HCT116 (cell line): Measurements from ENCODE around the gene GPC5. TPM values are rescaled to one million over a fixed set of nuclear protein-coding genes. Genes with fewer than 3 reads are reported as not detected.

Experiments
- ATAC-seq: fragments of 200-7000 bp; cut with Tn5 transposase; 2 replicates; pipeline ENCODE4 v1.9.1; 2020; ENCODE audit warnings: mild to moderate bottlenecking, moderate library complexity
- Bru-seq: library from RNA; stranded (reverse); fragments of 400-500 nt; gene quantifications from one replicate; lab custom pipeline; 2021; lab: Mats Ljungman, UMichigan
- BruChase-seq, 2 experiments: library from RNA; stranded (reverse); fragments of 400-500 nt; gene quantifications; one replicate each; lab custom pipeline; 2021; lab: Mats Ljungman, UMichigan
- BruUV-seq: library from RNA; stranded (reverse); fragments of 400-500 nt; replicated peaks from 2 replicates; lab custom pipeline; 2021; lab: Mats Ljungman, UMichigan
- CTCF ChIA-PET: fragments of 300-600 bp; sonication (Branson Sonifier 250); formaldehyde crosslinking; loops from one replicate; lab custom pipeline; 2021; ENCODE audit warnings: antibody characterized with exemption; lab: Charles Lee
- POLR2A ChIA-PET: fragments of 300-600, 350-600 bp; sonication (Branson Sonifier 250); formaldehyde crosslinking; loops from one replicate; lab custom pipeline; 2021; ENCODE audit warnings: antibody characterized with exemption; lab: Charles Lee
- RAD21 ChIA-PET, 2 experiments: fragments of 300-600 bp; sonication (Branson Sonifier 250); formaldehyde crosslinking; loops; one replicate each; lab custom pipeline; 2023; ENCODE audit warnings: low total read pairs in 2 of 2; ENCODE audit not compliant: uncharacterized antibody in 2 of 2, unreplicated experiment in 2 of 2, low non-redundant PET in 1 of 2; lab: Charles Lee
- DNase-seq: peaks from one replicate; pipeline ENCODE4 v3.0.0-alpha.2; 2010; ENCODE audit warnings: low read depth, low spot score
- H2AFZ ChIP-seq: fragments of 200-600 bp; shearing (Covaris generic), sonication (generic); 2 replicates; pipeline ENCODE4 v1.6.1; 2017; ENCODE audit warnings: low read depth, mixed run types, mixed read lengths, antibody characterized with exemption, low read length; ENCODE audit not compliant: poor library complexity, severe bottlenecking
- H3K27ac ChIP-seq: 2 replicates; pipeline ENCODE4 v1.5.1; 2012; ENCODE audit warnings: low read depth, low read length
- H3K27me3 ChIP-seq: fragments of 200-600 bp; sonication (generic); 2 replicates; pipeline ENCODE4 v1.6.1; 2016; ENCODE audit warnings: mixed run types, low read length, mixed read lengths; ENCODE audit not compliant: insufficient read depth
- H3K36me3 ChIP-seq, 2 experiments: fragments of 200-500 bp in 1 of 2; fragments of 200-600 bp in 1 of 2; sonication (Bioruptor generic) in 1 of 2; sonication (generic) in 1 of 2; 2 replicates each; pipeline versions ENCODE4 v1.5.1 to v1.6.1; 2014 to 2016; ENCODE audit warnings: low read length in 2 of 2, inconsistent platforms in 1 of 2, mixed read lengths in 1 of 2, mixed run types in 1 of 2; ENCODE audit not compliant: insufficient read depth in 2 of 2, control insufficient read depth in 1 of 2
- H3K4me1 ChIP-seq, 2 experiments: fragments of 200-600 bp in 1 of 2; sonication (generic) in 1 of 2; 2 replicates each; pipeline versions ENCODE4 v1.5.1 to v1.6.1; 2012 to 2017; ENCODE audit warnings: low read length in 2 of 2, inconsistent platforms in 1 of 2, mild to moderate bottlenecking in 1 of 2, mixed read lengths in 1 of 2, mixed run types in 1 of 2, moderate library complexity in 1 of 2; ENCODE audit not compliant: insufficient read depth in 2 of 2, control insufficient read depth in 1 of 2
- H3K4me2 ChIP-seq: fragments of 200-600 bp; sonication (generic); 2 replicates; pipeline ENCODE4 v1.6.1; 2017; ENCODE audit warnings: mixed run types, low read length, mixed read lengths
- H3K4me3 ChIP-seq, 2 experiments: fragments of 200-600 bp in 1 of 2; sonication (generic) in 1 of 2; replicated peaks in 1 of 2; 2 replicates each; pipeline ENCODE4 v1.5.1; 2011 to 2016; ENCODE audit warnings: low read length in 2 of 2, control low read depth in 1 of 2, low read depth in 1 of 2, mild to moderate bottlenecking in 1 of 2, mixed read lengths in 1 of 2, mixed run types in 1 of 2
- H3K79me2 ChIP-seq: fragments of 200-600 bp; sonication (generic); 2 replicates; pipeline ENCODE4 v1.6.1; 2017; ENCODE audit warnings: mild to moderate bottlenecking, mixed run types, low read length, moderate library complexity, mixed read lengths; ENCODE audit not compliant: insufficient read depth
- H3K9ac ChIP-seq: fragments of 200-600 bp; sonication (generic); 2 replicates; pipeline ENCODE4 v1.6.1; 2016; ENCODE audit warnings: low read length, mixed read lengths
- H3K9me2 ChIP-seq: fragments of 200-600 bp; sonication (generic), shearing (Covaris generic); 2 replicates; pipeline ENCODE4 v1.6.1; 2017; ENCODE audit warnings: mixed run types, mild to moderate bottlenecking, moderate library complexity; ENCODE audit not compliant: insufficient read depth
- H3K9me3 ChIP-seq, 2 experiments: fragments of 200-500 bp in 1 of 2; fragments of 200-600 bp in 1 of 2; sonication (Bioruptor generic) in 1 of 2; sonication (generic) in 1 of 2; 2 replicates each; pipeline ENCODE4 v1.6.1; 2014 to 2017; ENCODE audit warnings: low read length in 2 of 2, mixed read lengths in 2 of 2, inconsistent platforms in 1 of 2, low read depth in 1 of 2, mild to moderate bottlenecking in 1 of 2, mixed run types in 1 of 2, moderate library complexity in 1 of 2; ENCODE audit not compliant: control insufficient read depth in 1 of 2, insufficient read depth in 1 of 2
- H4K20me1 ChIP-seq: fragments of 200-600 bp; sonication (generic), shearing (Covaris generic); 2 replicates; pipeline ENCODE4 v1.6.1; 2017; ENCODE audit warnings: mixed run types, mild to moderate bottlenecking, moderate library complexity; ENCODE audit not compliant: insufficient read depth
- CEBPB ChIP-seq: IDR thresholded peaks from 2 replicates; pipeline ENCODE4 v1.6.1; 2012; ENCODE audit warnings: low read depth
- CTCF ChIP-seq, 3 experiments: fragments of 200-600 bp in 1 of 3; sonication (generic) in 1 of 3; IDR thresholded peaks in 2 of 3; conservative IDR thresholded peaks in 1 of 3; 2 replicates each; pipeline ENCODE4 v1.5.1; 2012 to 2017; ENCODE audit warnings: low read depth in 2 of 3, low read length in 2 of 3, antibody characterized with exemption in 1 of 3, borderline replicate concordance in 1 of 3, control low read depth in 1 of 3, mild to moderate bottlenecking in 1 of 3, mixed read lengths in 1 of 3, mixed run types in 1 of 3, moderate library complexity in 1 of 3; ENCODE audit not compliant: insufficient read depth in 1 of 3
- EGR1 ChIP-seq: IDR thresholded peaks from 2 replicates; pipeline ENCODE4 v1.6.1; 2012; ENCODE audit warnings: low read depth
- FOSL1 ChIP-seq: IDR thresholded peaks from 2 replicates; pipeline ENCODE4 v1.6.1; 2012; ENCODE audit warnings: low read depth
- JUND ChIP-seq: IDR thresholded peaks from 2 replicates; pipeline ENCODE4 v1.6.1; 2012
- MAX ChIP-seq: IDR thresholded peaks from 2 replicates; pipeline ENCODE4 v1.6.1; 2012
- POLR2A ChIP-seq: IDR thresholded peaks from 2 replicates; pipeline ENCODE4 v1.7.0; 2011; ENCODE audit warnings: borderline replicate concordance; ENCODE audit not compliant: insufficient read depth, insufficient read length; ENCODE audit errors: extremely low read depth
- POLR2AphosphoS5 ChIP-seq: IDR thresholded peaks from 2 replicates; pipeline ENCODE4 v1.6.1; 2011; ENCODE audit warnings: mild to moderate bottlenecking, low read depth, low read length, moderate library complexity
- SIN3A ChIP-seq: IDR thresholded peaks from 2 replicates; pipeline ENCODE4 v1.6.1; 2012; ENCODE audit warnings: low read depth
- TCF7L2 ChIP-seq: IDR thresholded peaks from 2 replicates; pipeline ENCODE4 v1.7.0; 2011; ENCODE audit warnings: borderline replicate concordance, inconsistent platforms; ENCODE audit not compliant: insufficient read depth, insufficient read length; ENCODE audit errors: extremely low read depth
- YY1 ChIP-seq: IDR thresholded peaks from 2 replicates; pipeline ENCODE4 v1.6.1; 2011; ENCODE audit warnings: low read length, low read depth, moderate library complexity, mild to moderate bottlenecking; ENCODE audit not compliant: insufficient replicate concordance; ENCODE audit errors: extremely low read depth
- ZFX ChIP-seq: fragments of 450-650 bp; IDR thresholded peaks from 2 replicates; pipeline ENCODE4 v1.6.1; 2017
- intact Hi-C: fragments of 100-400 bp; cut with micrococcal nuclease; formaldehyde crosslinking; loops from 2 replicates; pipeline ENCODE4 v1.10.0; 2022
- long read RNA-seq: library from polyadenylated mRNA; unstranded; transcript quantifications from one replicate; pipeline ENCODE4 v2.0.0, GENCODE V29; 2021; ENCODE audit not compliant: unreplicated experiment
- polyA plus RNA-seq: library from polyadenylated mRNA; unstranded; fragments of >200 nt; gene quantifications from 2 replicates; pipeline ENCODE4 v1.2.1, GENCODE V29; 2012; ENCODE audit warnings: missing spikeins
- total RNA-seq: library from RNA; stranded (reverse); gene quantifications from one replicate; pipeline ENCODE4 v1.2.1, GENCODE V29; 2021; ENCODE audit not compliant: unreplicated experiment

GPC5 gene
- total RNA-seq (not detected), Bru-seq, nascent RNA (percentile 4 among the genes with signal in this experiment), BruChase-seq, experiment 1, labeled RNA remaining after a 6-hour chase (percentile 4 among the genes with signal in this experiment), BruChase-seq, experiment 2, labeled RNA remaining after a 2-hour chase (percentile 6 among the genes with signal in this experiment)
- polyA plus RNA-seq, result not detected in 2 replicates
- long read RNA-seq, result 0 reads

GRCh38 chr13:91398413-91399188 lies at the start of gene GPC5:
GPC5 (plus strand) TSS chr13:91398621.
- no peaks in the 10 kb centered on the region for H4K20me1 ChIP-seq
- H2AFZ ChIP-seq, result peak within 1 kb of the TSS; percentile 76
- no peaks in the 10 kb centered on the region for H3K9me3 ChIP-seq
- TF ChIP-seq JUND, result no peak
- ChIA-PET POLR2A (no interaction called here), CTCF (no interaction called here), RAD21 (no interaction called here)
- H3K9me2 ChIP-seq, result no peaks in the 10 kb centered on the region
- peaks cover 0 to 5% of the 10 kb centered on the region in 2 experiments; a peak in 1 of 4 replicates for H3K4me1 ChIP-seq
- peak within 1 kb of the TSS; percentile 49 for H3K4me2 ChIP-seq
- peaks cover 42% of the 10 kb centered on the region for H3K27me3 ChIP-seq
- no TSS peak for BruUV-seq
- DNase-seq, result peak; percentile 10
- no peaks in the 10 kb centered on the region for H3K36me3 ChIP-seq
- no peak within 1 kb of the TSS for H3K9ac ChIP-seq
- H3K27ac ChIP-seq, result no peak within 1 kb of the TSS
- H3K4me3 ChIP-seq, result no peak within 1 kb of the TSS
- peak; percentile 100 for ATAC-seq
- intact Hi-C loops, result no loop called here
- no peaks in the 10 kb centered on the region for H3K79me2 ChIP-seq

GRCh38 chr13:91348906-91349435 lies 49.5 kb upstream of the GPC5 start:
- RAD21 ChIA-PET, result no interaction called here
- peaks cover 44% of the 10 kb centered on the region for H3K79me2 ChIP-seq
- peaks cover 0 to 15% of the 10 kb centered on the region in 2 experiments; a peak in 2 of 4 replicates for H3K4me1 ChIP-seq
- TF ChIP-seq EGR1 (0 out of 2 replicates have a peak, but pooled peaks have one; percentile 20), POLR2A (no peak), CEBPB (no peak), YY1 (no peak), ZFX (no peak), TCF7L2 (peak; percentile 14), SIN3A (peak; percentile 70; the same call in 1 of the 2 replicates), FOSL1 (no peak), CTCF (IDR thresholded peaks at IDR 0.05 in 2 of 3, conservative IDR thresholded peaks at IDR 0.05 in 1 of 3; ENCODE audit: borderline replicate concordance in 1 of 3, insufficient read depth in 1 of 3, low read depth in 2 of 3, low read length in 2 of 3) (peak; percentile 26 to 85 (median 74); a peak in 4 of 6 replicates), POLR2AphosphoS5 (peak; percentile 63), MAX (peak; percentile 97)
- TF ChIP-seq, all 23 proteins: peak for 6
- Histone ChIP-seq H3K9me3 (no peaks in the 10 kb centered on the region), H3K36me3 (peaks cover 38 to 43% of the 10 kb centered on the region in 2 experiments), H3K9ac (peak overlapping the region; percentile 75), H3K4me2 (peak overlapping the region; percentile 76), H2AFZ (no peak overlapping the region), H3K27ac (peak overlapping the region; percentile 98), H3K9me2 (no peaks in the 10 kb centered on the region), H3K27me3 (peaks cover 27% of the 10 kb centered on the region), H3K4me3 (peak overlapping the region; percentile 59 to 63), H4K20me1 (peaks cover 24% of the 10 kb centered on the region; the same call in 1 of the 2 replicates)
- ATAC-seq (peak; percentile 56), DNase-seq (peak; percentile 74)
- intact Hi-C loops, result no loop called here
- CTCF ChIA-PET, result interaction anchor here (0.6 to 1.2 kb wide), 2 partner anchors 25 to 35 kb away, joined by 3 to 4 read pairs; no protein-coding TSS in a partner anchor
- POLR2A ChIA-PET, result no interaction called here
- no TSS peak for BruUV-seq
